K562 (cell line): ENCODE measurements around the gene GPRIN1.

Source experiments
- CEBPB ChIP-seq: fragments of 450-650 bp; IDR thresholded peaks from 2 replicates; pipeline ENCODE4 v1.6.1; 2016; ENCODE audit warnings: missing genetic modification characterization, missing compliant biosample characterization
- CTCF ChIP-seq, 3 experiments: IDR thresholded peaks in 2 of 3; conservative IDR thresholded peaks in 1 of 3; 2 replicates each; pipeline ENCODE4 v1.5.1; 2011 to 2012; ENCODE audit warnings: low read length in 3 of 3, mild to moderate bottlenecking in 3 of 3, control low read depth in 2 of 3, improper control_type of control experiment in 1 of 3, inconsistent platforms in 1 of 3, low read depth in 1 of 3, mixed read lengths in 1 of 3, moderate library complexity in 1 of 3; ENCODE audit not compliant: insufficient read depth in 2 of 3
- DPF2 ChIP-seq: fragments of 450-650 bp; IDR thresholded peaks from 2 replicates; pipeline ENCODE4 v1.6.1; 2016
- E2F5 ChIP-seq: sonication (generic); formaldehyde crosslinking; IDR thresholded peaks from 2 replicates; pipeline ENCODE4 v1.8.0; 2022; ENCODE audit warnings: mild to moderate bottlenecking, missing genetic modification reagents
- GATAD2B ChIP-seq: fragments of 450-650 bp; IDR thresholded peaks from 2 replicates; pipeline ENCODE4 v1.6.1; 2017; ENCODE audit warnings: mild to moderate bottlenecking, borderline replicate concordance
- NBN ChIP-seq: fragments of 450-650 bp; IDR thresholded peaks from 2 replicates; pipeline ENCODE4 v1.6.1; 2016; ENCODE audit warnings: low read depth, mild to moderate bottlenecking
- RAD21 ChIP-seq, 2 experiments: fragments of 250-450 bp in 1 of 2; fragments of 450-650 bp in 1 of 2; sonication (Bioruptor Pico) in 1 of 2; formaldehyde crosslinking in 1 of 2; IDR thresholded peaks in 1 of 2; conservative IDR thresholded peaks in 1 of 2; 2 replicates each; pipeline versions ENCODE4 v1.4.0 to v1.8.0; 2020 to 2022; ENCODE audit warnings: mild to moderate bottlenecking in 2 of 2, moderate library complexity in 1 of 2
- RFX5 ChIP-seq: IDR thresholded peaks from 2 replicates; pipeline ENCODE4 v1.6.1; 2011; ENCODE audit warnings: low read depth, mild to moderate bottlenecking, improper control_type of control experiment, low read length
- ZNF274 ChIP-seq: IDR thresholded peaks from 2 replicates; pipeline ENCODE4 v1.6.1; 2011; ENCODE audit warnings: low read depth, mild to moderate bottlenecking, low read length, moderate library complexity, borderline replicate concordance
- ZZZ3 ChIP-seq: fragments of 450-650 bp; IDR thresholded peaks from 2 replicates; pipeline ENCODE4 v1.6.1; 2016; ENCODE audit warnings: antibody characterized with exemption, mild to moderate bottlenecking, moderate library complexity
- TF ChIP-seq, protein P1 (sequence below): sonication (generic); formaldehyde crosslinking; IDR thresholded peaks from 2 replicates; pipeline ENCODE4 v1.5.0; 2020; ENCODE audit warnings: missing genetic modification reagents

GRCh38 chr5:176636426-176636825 lies 26.5 kb upstream of the GPRIN1 start:
- TF ChIP-seq RFX5 (no peak), ZZZ3 (no peak), RAD21 (CRISPR knock-in tag; conservative IDR thresholded peaks at IDR 0.05 in 1 of 2, IDR thresholded peaks at IDR 0.05 in 1 of 2) (no peak), E2F5 (CRISPR knock-in tag) (no peak), ZNF274 (no peak), CTCF (IDR thresholded peaks at IDR 0.05 in 2 of 3, conservative IDR thresholded peaks at IDR 0.05 in 1 of 3; ENCODE audit: insufficient read depth in 2 of 3, low read depth in 1 of 3, low read length in 3 of 3) (no peak), CEBPB (no peak), GATAD2B (no peak), NBN (no peak), DPF2 (no peak)
- TF ChIP-seq, protein P1, sequence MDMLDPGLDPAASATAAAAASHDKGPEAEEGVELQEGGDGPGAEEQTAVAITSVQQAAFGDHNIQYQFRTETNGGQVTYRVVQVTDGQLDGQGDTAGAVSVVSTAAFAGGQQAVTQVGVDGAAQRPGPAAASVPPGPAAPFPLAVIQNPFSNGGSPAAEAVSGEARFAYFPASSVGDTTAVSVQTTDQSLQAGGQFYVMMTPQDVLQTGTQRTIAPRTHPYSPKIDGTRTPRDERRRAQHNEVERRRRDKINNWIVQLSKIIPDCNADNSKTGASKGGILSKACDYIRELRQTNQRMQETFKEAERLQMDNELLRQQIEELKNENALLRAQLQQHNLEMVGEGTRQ (CRISPR knock-in tag): no peak
